ENCODE measurements around the gene HPN. TPM values are rescaled to one million over a fixed set of nuclear protein-coding genes. Genes with fewer than 3 reads are reported as not detected.

HPN gene
- polyA plus RNA-seq, 3 donors: 0.05 TPM; not detected in 2

- Histone ChIP-seq H3K27ac (ENCODE audit: low read depth in 1 of 2, low read length in 2 of 2) (no peak overlapping the region), H3K4me3 (replicated peaks in 1 of 3; ENCODE audit: low read depth in 2 of 3, low read length in 3 of 3) (no peak overlapping the region), H3K4me2 (replicated peaks; ENCODE audit: extremely low read depth, low read length, poor library complexity, severe bottlenecking) (no peak overlapping the region), H3K27me3 (ENCODE audit: control insufficient read depth in 2 of 2, insufficient read depth in 2 of 2, low read length in 2 of 2) (no peaks in the 10 kb centered on the region), H4K20me1 (ENCODE audit: insufficient read depth, low read length) (no peaks in the 10 kb centered on the region), H3K79me2 (ENCODE audit: insufficient read depth, low read length) (no peaks in the 10 kb centered on the region), H3K4me1 (ENCODE audit: control insufficient read depth in 1 of 2, insufficient read depth in 2 of 2, low read length in 2 of 2) (peaks cover 2 to 4% of the 10 kb centered on the region in 2 donors), H2AFZ (ENCODE audit: insufficient read depth, low read depth, low read length, poor library complexity, severe bottlenecking) (no peak overlapping the region), H3K9ac (ENCODE audit: insufficient read depth, low read length, poor library complexity, severe bottlenecking) (no peak overlapping the region), H3K9me3 (replicated peaks in 1 of 2; ENCODE audit: control insufficient read depth in 1 of 2, insufficient read depth in 1 of 2, low read length in 2 of 2) (peaks cover 12 to 17% of the 10 kb centered on the region in 2 donors), H3K36me3 (replicated peaks in 1 of 2; ENCODE audit: control insufficient read depth in 1 of 2, insufficient read depth in 2 of 2, low read length in 2 of 2) (no peaks in the 10 kb centered on the region)
- whole genome bisulfite sequencing (ENCODE audit: insufficient coverage): 63% methylated on average over 19 of the region's 22 CpGs
- H3K4me1 Mint-ChIP-seq: peaks cover 2% of the 10 kb centered on the region
- intact Hi-C loops (cut with micrococcal nuclease): no loop called here
- TF ChIP-seq CTCF (IDR thresholded peaks at IDR 0.05): no peak
- no peak overlapping the region for H3K27ac Mint-ChIP-seq
- H3K27me3 Mint-ChIP-seq (ENCODE audit: low read depth in 3 of 3): peaks cover 4 to 11% (median 6%) of the 10 kb centered on the region in 3 donors
- DNase-seq: no peak
- no peaks in the 10 kb centered on the region for H3K36me3 Mint-ChIP-seq
- no peak overlapping the region for H3K4me3 Mint-ChIP-seq
- peaks cover 0 to 9% (median 1%) of the 10 kb centered on the region in 7 donors for H3K9me3 Mint-ChIP-seq
Observed at GRCh38 chr19:35109395-35110112, 68.0 kb downstream of the HPN start.

DNA sequence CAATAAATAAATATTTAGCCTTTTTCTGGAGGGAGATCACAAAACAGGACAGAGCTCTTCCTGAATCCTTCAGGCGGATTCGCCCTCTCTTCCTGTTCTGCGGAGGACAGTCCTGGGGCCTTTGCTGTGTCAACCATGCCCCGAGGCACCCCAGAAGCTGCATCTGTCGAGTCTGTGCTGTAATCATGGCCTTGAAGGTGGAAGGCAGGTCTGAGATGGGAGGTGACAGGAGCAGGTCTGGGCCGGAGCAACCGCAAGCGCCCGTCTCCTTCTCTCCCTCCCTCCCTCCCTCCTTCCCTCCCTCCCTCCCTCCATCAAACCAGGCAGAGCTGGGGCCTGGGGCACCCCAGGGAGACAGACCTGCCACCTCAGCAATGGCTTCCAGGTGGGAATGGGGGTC lies 69.5 kb downstream of the HPN start:
- Mint-ChIP-seq H3K9me3 (peaks cover 0 to 8% (median 1%) of the 10 kb centered on the region in 7 donors), H3K27me3 (ENCODE audit: low read depth in 3 of 3) (peaks cover 4 to 12% (median 10%) of the 10 kb centered on the region in 3 donors)

More for the DNA sequence above, 69.5 kb downstream of the HPN start:
- peaks cover 7 to 9% of the 10 kb centered on the region in 2 donors for H3K9me3 ChIP-seq (replicated peaks in 1 of 2; ENCODE audit: control insufficient read depth in 1 of 2, insufficient read depth in 1 of 2, low read length in 2 of 2)
- no peaks in the 10 kb centered on the region for H3K36me3 ChIP-seq (replicated peaks in 1 of 2; ENCODE audit: control insufficient read depth in 1 of 2, insufficient read depth in 2 of 2, low read length in 2 of 2)
- H3K9ac ChIP-seq (ENCODE audit: insufficient read depth, low read length, poor library complexity, severe bottlenecking): no peak overlapping the region
- no peak overlapping the region for H2AFZ ChIP-seq (ENCODE audit: insufficient read depth, low read depth, low read length, poor library complexity, severe bottlenecking)
- intact Hi-C loops (cut with micrococcal nuclease): no loop called here
- no peak overlapping the region for H3K4me2 ChIP-seq (replicated peaks; ENCODE audit: extremely low read depth, low read length, poor library complexity, severe bottlenecking)
- H3K4me3 Mint-ChIP-seq: no peak overlapping the region
- H3K4me3 ChIP-seq (replicated peaks in 1 of 3; ENCODE audit: low read depth in 2 of 3, low read length in 3 of 3): no peak overlapping the region
- peaks cover 6 to 10% of the 10 kb centered on the region in 2 donors for H3K4me1 ChIP-seq (ENCODE audit: control insufficient read depth in 1 of 2, insufficient read depth in 2 of 2, low read length in 2 of 2)
- TF ChIP-seq CTCF (IDR thresholded peaks at IDR 0.05): no peak
- H4K20me1 ChIP-seq (ENCODE audit: insufficient read depth, low read length): no peaks in the 10 kb centered on the region
- H3K27me3 ChIP-seq (ENCODE audit: control insufficient read depth in 2 of 2, insufficient read depth in 2 of 2, low read length in 2 of 2): no peaks in the 10 kb centered on the region
- no peak overlapping the region for H3K27ac ChIP-seq (ENCODE audit: low read depth in 1 of 2, low read length in 2 of 2)
- H3K27ac Mint-ChIP-seq: no peak overlapping the region
- no peaks in the 10 kb centered on the region for H3K36me3 Mint-ChIP-seq
- H3K79me2 ChIP-seq (ENCODE audit: insufficient read depth, low read length): no peaks in the 10 kb centered on the region
- H3K4me1 Mint-ChIP-seq: peaks cover 7% of the 10 kb centered on the region
- DNase-seq: no peak
- 75% methylated on average over 2 of the region's 9 CpGs for WGBS (ENCODE audit: insufficient coverage)
